Neural progenitor cell (in vitro differentiated cells): ENCODE measurements around the gene OR2B3.
"Not testable (repeated sequence)": the region's sequence is repeated elsewhere in the genome, so short reads cannot be mapped to it uniquely, and the experiment has no call there.

ENCODE experiments used
- EZH2 ChIP-seq: fragments of 200-600 bp; sonication (generic); IDR thresholded peaks from 2 replicates; pipeline ENCODE4 v1.6.1; 2017; ENCODE audit warnings: antibody characterized with exemption, mild to moderate bottlenecking, moderate library complexity
- EZH2phosphoT487 ChIP-seq: fragments of 200-600 bp; sonication (generic); IDR thresholded peaks from 2 replicates; pipeline ENCODE4 v1.6.1; 2017; ENCODE audit warnings: antibody characterized with exemption
- TF ChIP-seq, protein P1 (sequence below): fragments of 200-600 bp; sonication (generic); IDR thresholded peaks from 2 replicates; pipeline ENCODE4 v1.5.1; 2017; ENCODE audit warnings: antibody characterized with exemption, mild to moderate bottlenecking

GRCh38 chr6:29114964-29115363 lies 27.9 kb upstream of the OR2B3 start:
- TF ChIP-seq, protein P1, sequence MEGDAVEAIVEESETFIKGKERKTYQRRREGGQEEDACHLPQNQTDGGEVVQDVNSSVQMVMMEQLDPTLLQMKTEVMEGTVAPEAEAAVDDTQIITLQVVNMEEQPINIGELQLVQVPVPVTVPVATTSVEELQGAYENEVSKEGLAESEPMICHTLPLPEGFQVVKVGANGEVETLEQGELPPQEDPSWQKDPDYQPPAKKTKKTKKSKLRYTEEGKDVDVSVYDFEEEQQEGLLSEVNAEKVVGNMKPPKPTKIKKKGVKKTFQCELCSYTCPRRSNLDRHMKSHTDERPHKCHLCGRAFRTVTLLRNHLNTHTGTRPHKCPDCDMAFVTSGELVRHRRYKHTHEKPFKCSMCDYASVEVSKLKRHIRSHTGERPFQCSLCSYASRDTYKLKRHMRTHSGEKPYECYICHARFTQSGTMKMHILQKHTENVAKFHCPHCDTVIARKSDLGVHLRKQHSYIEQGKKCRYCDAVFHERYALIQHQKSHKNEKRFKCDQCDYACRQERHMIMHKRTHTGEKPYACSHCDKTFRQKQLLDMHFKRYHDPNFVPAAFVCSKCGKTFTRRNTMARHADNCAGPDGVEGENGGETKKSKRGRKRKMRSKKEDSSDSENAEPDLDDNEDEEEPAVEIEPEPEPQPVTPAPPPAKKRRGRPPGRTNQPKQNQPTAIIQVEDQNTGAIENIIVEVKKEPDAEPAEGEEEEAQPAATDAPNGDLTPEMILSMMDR = not testable (repeated sequence)
- TF ChIP-seq EZH2phosphoT487, EZH2: not testable (repeated sequence)
